WERI-Rb-1 (cell line): ENCODE measurements around the gene VSTM2A.

Experiments used
- DNase-seq: peaks from one replicate; pipeline ENCODE4 v3.0.0-alpha.2; 2020
- H3K27ac ChIP-seq: fragments of 250-450 bp; sonication (Bioruptor Pico); 2 replicates; pipeline ENCODE4 v1.5.1; 2020; ENCODE audit warnings: mild to moderate bottlenecking, moderate library complexity
- H3K27me3 ChIP-seq: fragments of 250-450 bp; sonication (Bioruptor Pico); 2 replicates; pipeline ENCODE4 v1.5.1; 2021; ENCODE audit warnings: mild to moderate bottlenecking, low read depth, moderate library complexity; ENCODE audit not compliant: insufficient read depth, severe bottlenecking
- H3K36me3 ChIP-seq: fragments of 250-450 bp; sonication (Bioruptor Pico); 2 replicates; pipeline ENCODE4 v1.5.1; 2020; ENCODE audit warnings: mild to moderate bottlenecking, moderate library complexity
- H3K4me3 ChIP-seq: 2 replicates; pipeline ENCODE4 v1.5.1; 2011; ENCODE audit warnings: low read depth, mild to moderate bottlenecking, control low read depth, low read length
- H3K9me3 ChIP-seq: fragments of 250-450 bp; sonication (Bioruptor Pico); 2 replicates; pipeline ENCODE4 v1.5.1; 2021; ENCODE audit warnings: mild to moderate bottlenecking, moderate library complexity; ENCODE audit not compliant: severe bottlenecking
- TF ChIP-seq, protein P1 (sequence below): IDR thresholded peaks from 2 replicates; pipeline ENCODE4 v1.5.1; 2011; ENCODE audit warnings: low read depth, mild to moderate bottlenecking, control low read depth, inconsistent platforms, low read length

Gene VSTM2A

DNA sequence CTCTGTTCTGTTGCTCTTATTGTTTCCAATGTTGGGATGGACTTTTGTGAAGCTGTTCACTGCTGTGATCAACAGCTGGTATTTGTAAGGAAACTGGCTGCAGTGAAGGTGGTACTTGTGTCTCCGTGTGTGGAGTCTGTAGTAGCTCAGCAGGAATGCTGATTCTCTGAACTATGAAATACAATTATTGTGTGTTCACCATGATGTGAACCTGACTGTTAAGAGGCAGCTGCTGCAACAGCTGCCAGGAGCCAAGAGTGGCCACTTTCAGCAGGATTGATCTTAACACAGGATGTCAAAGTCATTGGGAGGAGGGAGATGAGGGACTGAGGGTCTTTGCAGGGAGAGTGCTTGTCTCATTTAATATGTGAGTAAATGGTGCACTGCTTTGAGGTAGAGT lies 13.9 kb downstream of the VSTM2A start:
- TF ChIP-seq, protein P1, sequence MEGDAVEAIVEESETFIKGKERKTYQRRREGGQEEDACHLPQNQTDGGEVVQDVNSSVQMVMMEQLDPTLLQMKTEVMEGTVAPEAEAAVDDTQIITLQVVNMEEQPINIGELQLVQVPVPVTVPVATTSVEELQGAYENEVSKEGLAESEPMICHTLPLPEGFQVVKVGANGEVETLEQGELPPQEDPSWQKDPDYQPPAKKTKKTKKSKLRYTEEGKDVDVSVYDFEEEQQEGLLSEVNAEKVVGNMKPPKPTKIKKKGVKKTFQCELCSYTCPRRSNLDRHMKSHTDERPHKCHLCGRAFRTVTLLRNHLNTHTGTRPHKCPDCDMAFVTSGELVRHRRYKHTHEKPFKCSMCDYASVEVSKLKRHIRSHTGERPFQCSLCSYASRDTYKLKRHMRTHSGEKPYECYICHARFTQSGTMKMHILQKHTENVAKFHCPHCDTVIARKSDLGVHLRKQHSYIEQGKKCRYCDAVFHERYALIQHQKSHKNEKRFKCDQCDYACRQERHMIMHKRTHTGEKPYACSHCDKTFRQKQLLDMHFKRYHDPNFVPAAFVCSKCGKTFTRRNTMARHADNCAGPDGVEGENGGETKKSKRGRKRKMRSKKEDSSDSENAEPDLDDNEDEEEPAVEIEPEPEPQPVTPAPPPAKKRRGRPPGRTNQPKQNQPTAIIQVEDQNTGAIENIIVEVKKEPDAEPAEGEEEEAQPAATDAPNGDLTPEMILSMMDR, result no peak
- H3K36me3 ChIP-seq, result no peaks in the 10 kb centered on the region
- no peak for DNase-seq
- no peaks in the 10 kb centered on the region for H3K9me3 ChIP-seq
- H3K27ac ChIP-seq, result no peak overlapping the region
- H3K4me3 ChIP-seq, result no peak overlapping the region
- H3K27me3 ChIP-seq, result no peaks in the 10 kb centered on the region

DNA sequence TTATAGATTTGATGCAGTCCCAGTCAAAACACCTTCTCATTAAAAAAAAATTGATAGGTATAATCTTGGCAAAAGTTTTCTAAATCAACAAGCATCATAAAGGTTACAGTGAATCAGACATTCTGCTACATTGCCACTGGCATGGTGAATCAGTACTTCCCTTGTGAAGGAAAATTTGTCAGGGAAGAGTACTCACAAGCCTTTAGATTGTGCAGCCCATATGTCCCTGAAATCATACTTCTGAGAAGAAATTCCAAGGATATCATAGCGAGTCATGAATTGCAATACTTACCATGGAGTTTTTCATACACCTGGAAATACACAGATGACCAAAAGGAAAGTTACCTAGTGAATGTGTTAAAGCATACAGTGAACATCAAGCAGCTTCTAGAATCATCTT lies 17.2 kb downstream of the VSTM2A start:
- no peaks in the 10 kb centered on the region for H3K27me3 ChIP-seq
- H3K4me3 ChIP-seq, result no peak overlapping the region
- H3K9me3 ChIP-seq, result no peaks in the 10 kb centered on the region
- H3K27ac ChIP-seq, result no peak overlapping the region
- H3K36me3 ChIP-seq, result no peaks in the 10 kb centered on the region
- no peak for DNase-seq
- TF ChIP-seq, protein P1, result no peak

DNA sequence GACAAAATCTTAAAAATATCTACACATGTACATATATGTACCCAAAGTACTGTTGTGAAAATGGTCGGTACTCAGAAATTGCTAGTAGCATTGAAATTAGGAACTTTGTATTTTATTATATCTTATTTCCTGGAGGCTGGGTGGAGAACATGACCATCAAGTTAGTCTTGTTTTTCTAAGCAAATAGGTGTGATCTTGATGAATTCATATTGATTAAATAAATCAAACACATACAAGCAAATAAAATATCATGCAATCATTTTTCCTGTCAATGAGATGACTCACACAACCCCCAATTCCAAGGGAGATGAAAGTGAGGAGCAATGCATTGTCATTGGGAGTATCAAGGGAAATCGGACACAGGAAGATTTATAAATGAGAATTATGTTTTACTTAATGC lies 18.0 kb downstream of the VSTM2A start:
- no peak overlapping the region for H3K27ac ChIP-seq
- TF ChIP-seq, protein P1, result no peak
- no peak overlapping the region for H3K4me3 ChIP-seq

DNA sequence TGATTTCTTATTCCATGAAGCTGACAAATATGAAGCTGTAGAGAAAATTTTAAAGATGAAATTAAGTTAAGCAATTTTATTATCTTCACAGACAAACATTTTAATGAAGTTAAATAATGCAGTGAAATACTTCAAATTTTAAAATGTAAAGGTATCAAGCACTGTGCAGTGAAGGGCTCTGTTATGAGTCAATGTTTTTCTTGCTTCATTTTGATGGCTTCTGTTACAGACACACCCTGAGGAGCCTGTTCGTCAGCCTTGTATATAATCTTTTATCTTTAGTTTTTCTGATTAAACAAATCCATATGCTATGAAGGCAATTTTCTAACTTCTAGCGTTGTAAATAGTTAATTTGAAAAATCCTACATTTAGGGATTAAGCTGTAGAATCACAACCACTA lies 18.5 kb downstream of the VSTM2A start:
- Histone ChIP-seq H3K36me3 (no peaks in the 10 kb centered on the region), H3K27ac (no peak overlapping the region), H3K4me3 (no peak overlapping the region), H3K27me3 (no peaks in the 10 kb centered on the region), H3K9me3 (no peaks in the 10 kb centered on the region)
- TF ChIP-seq, protein P1, result no peak
- DNase-seq, result no peak

More for the DNA sequence above, 18.0 kb downstream of the VSTM2A start:
- no peak for DNase-seq
- no peaks in the 10 kb centered on the region for H3K27me3 ChIP-seq
- no peaks in the 10 kb centered on the region for H3K36me3 ChIP-seq
- no peaks in the 10 kb centered on the region for H3K9me3 ChIP-seq

DNA sequence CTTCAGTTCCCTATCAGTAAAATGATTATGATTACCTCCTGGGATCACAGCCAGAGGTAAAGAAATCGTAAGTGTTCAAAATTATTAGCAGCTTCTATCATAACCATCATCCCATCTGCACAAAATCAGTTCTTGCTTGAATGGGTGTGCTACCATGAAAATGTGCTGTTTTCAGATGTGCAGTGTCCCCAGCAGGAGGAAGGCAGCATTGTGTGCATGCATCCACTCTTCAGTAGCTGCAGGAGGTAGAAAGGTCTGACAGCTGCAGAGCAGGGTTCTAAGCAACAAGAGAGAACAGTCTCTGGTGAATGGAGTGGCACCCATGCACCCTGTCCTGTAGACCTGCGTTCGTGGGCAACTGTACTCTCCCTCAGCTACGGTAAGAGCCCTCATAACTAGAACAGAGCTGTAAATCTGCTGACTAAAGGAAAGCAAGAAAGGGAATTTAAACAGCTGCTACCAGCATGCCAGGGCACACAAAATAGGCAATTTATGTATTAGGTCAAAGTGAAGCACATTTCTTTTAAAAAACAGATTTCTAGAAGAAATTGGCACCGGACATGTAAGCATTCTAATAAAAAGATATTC lies 21.2 kb downstream of the VSTM2A start:
- H3K4me3 ChIP-seq, result no peak overlapping the region
- H3K27me3 ChIP-seq, result no peaks in the 10 kb centered on the region
- H3K36me3 ChIP-seq, result no peaks in the 10 kb centered on the region
- DNase-seq, result no peak
- H3K9me3 ChIP-seq, result no peaks in the 10 kb centered on the region
- no peak overlapping the region for H3K27ac ChIP-seq
- TF ChIP-seq, protein P1, result no peak

DNA sequence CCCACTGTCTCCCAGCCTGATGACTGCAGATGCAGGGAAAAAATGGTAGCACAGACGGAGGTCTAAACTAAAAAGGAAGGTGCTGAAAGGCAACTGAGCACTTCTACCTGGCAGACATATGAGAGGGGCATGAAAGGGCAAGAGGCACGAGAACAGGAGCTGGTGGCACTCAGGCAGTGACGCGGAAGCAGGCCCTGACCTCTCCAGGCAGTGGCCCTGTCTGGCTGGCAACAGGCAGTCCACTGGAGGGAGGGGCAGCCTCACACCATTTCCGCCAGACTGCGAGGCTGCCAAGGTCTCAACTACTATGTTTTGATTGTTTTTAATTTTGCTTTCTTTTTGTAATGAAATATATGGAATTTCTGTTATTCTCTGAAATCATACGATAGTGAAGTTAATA lies 23.3 kb downstream of the VSTM2A start:
- no peaks in the 10 kb centered on the region for H3K36me3 ChIP-seq
- H3K4me3 ChIP-seq, result no peak overlapping the region
- H3K27ac ChIP-seq, result no peak overlapping the region
- H3K27me3 ChIP-seq, result no peaks in the 10 kb centered on the region
- H3K9me3 ChIP-seq, result no peaks in the 10 kb centered on the region
- DNase-seq, result no peak
- TF ChIP-seq, protein P1, result no peak
